ENCODE data around the gene LSM2. TPM values are rescaled to one million over a fixed set of nuclear protein-coding genes. Genes with fewer than 3 reads are reported as not detected.
"Not testable (repeated sequence)": the region's sequence is repeated elsewhere in the genome, so short reads cannot be mapped to it uniquely, and the experiment has no call there.

The LSM2 gene
- total and polyA plus RNA-seq, 8 donors: 6.7 to 55.8 (median 34.5) TPM; not detected in 1

- intact Hi-C loops (cut with DNase I; ENCODE audit: low total_unique reads): no loop called here
- no peaks in the 10 kb centered on the region for H3K9me3 ChIP-seq
- peak within 1 kb of the TSS; percentile 53 to 63 (median 56) for H3K4me3 ChIP-seq
- TF ChIP-seq CTCF (IDR thresholded peaks at IDR 0.05) (no peak), POLR2A (IDR thresholded peaks at IDR 0.05) (peak in 3 of 4 donors; percentile 78 to 99 (median 98)), EP300 (IDR thresholded peaks at IDR 0.05) (no peak), POLR2AphosphoS5 (IDR thresholded peaks at IDR 0.05) (peak; percentile 100)
- H3K4me1 ChIP-seq: peaks cover 27 to 47% (median 39%) of the 10 kb centered on the region in 4 donors
- H3K27ac ChIP-seq: peak within 1 kb of the TSS; percentile 89 to 100 (median 99)
- DNase-seq: peak; percentile 95 to 97
- WGBS, 5 donors: 0 to 2% (median 1%) methylated on average over 31 to 56 of the region's 56 CpGs
- H3K27me3 ChIP-seq: no peaks in the 10 kb centered on the region
- H3K36me3 ChIP-seq: no peaks in the 10 kb centered on the region
These were observed 8.5 kb upstream of the LSM2 start, which contains the start of the genes HSPA1A and HSPA1L for GRCh38 chr6:31815025-31815838. Gene HSPA1A, plus strand, starts transcription at chr6:31815543. Its CDS starts 214 bp downstream, at chr6:31815757. Gene HSPA1L, minus strand, starts transcription at chr6:31815283. Its CDS starts 3,311 bp downstream, at chr6:31811972.

- H3K27ac ChIP-seq: peak overlapping the region; percentile 89 to 100 (median 99)
- H3K27me3 ChIP-seq: no peaks in the 10 kb centered on the region
- DNase-seq: peak; percentile 94 to 99
- peak in 1 of 4 donors; percentile 10 for TF ChIP-seq POLR2A (IDR thresholded peaks at IDR 0.05)
- no peak for TF ChIP-seq EP300 (IDR thresholded peaks at IDR 0.05)
- TF ChIP-seq POLR2AphosphoS5 (IDR thresholded peaks at IDR 0.05): peak; percentile 95 to 98 (median 97)
- no peak for TF ChIP-seq CTCF (IDR thresholded peaks at IDR 0.05)
- peak overlapping the region; percentile 53 to 63 (median 56) for H3K4me3 ChIP-seq
- intact Hi-C loops (cut with DNase I; ENCODE audit: low total_unique reads): no loop called here
- H3K36me3 ChIP-seq: no peaks in the 10 kb centered on the region
- H3K9me3 ChIP-seq: no peaks in the 10 kb centered on the region
- peaks cover 21 to 41% (median 34%) of the 10 kb centered on the region in 4 donors for H3K4me1 ChIP-seq
- WGBS, 5 donors: 0% methylated on average over 12 to 13 of the region's 13 CpGs
These were observed 7.9 kb upstream of the LSM2 start for GRCh38 chr6:31814677-31815024.

GRCh38 chr6:31813465-31813849 lies 6.7 kb upstream of the LSM2 start:
- Histone ChIP-seq H3K27me3 (no peaks in the 10 kb centered on the region), H3K27ac (peak overlapping the region in 4 of 5 donors; percentile 89 to 100 (median 98)), H3K4me1 (peaks cover 9 to 29% (median 22%) of the 10 kb centered on the region in 4 donors), H3K36me3 (no peaks in the 10 kb centered on the region), H3K4me3 (peak overlapping the region in 2 of 4 donors; percentile 31 to 53), H3K9me3 (no peaks in the 10 kb centered on the region)
- no peak for TF ChIP-seq CTCF (IDR thresholded peaks at IDR 0.05)
- TF ChIP-seq EP300 (IDR thresholded peaks at IDR 0.05): no peak
- no peak for TF ChIP-seq POLR2AphosphoS5 (IDR thresholded peaks at IDR 0.05)
- no peak for TF ChIP-seq POLR2A (IDR thresholded peaks at IDR 0.05)
- DNase-seq: no peak
- intact Hi-C loops (cut with DNase I; ENCODE audit: low total_unique reads): no loop called here
- WGBS, 5 donors: 80 to 88% (median 85%) methylated on average over 7 of the region's 7 CpGs

- Histone ChIP-seq H3K4me1 (peaks cover 0 to 28% (median 15%) of the 10 kb centered on the region in 4 donors), H3K27me3 (no peaks in the 10 kb centered on the region), H3K36me3 (no peaks in the 10 kb centered on the region), H3K27ac (no peak overlapping the region), H3K4me3 (no peak overlapping the region), H3K9me3 (no peaks in the 10 kb centered on the region)
- 93 to 98% (median 94%) methylated on average over 12 of the region's 12 CpGs for WGBS, 5 donors
- TF ChIP-seq POLR2A (IDR thresholded peaks at IDR 0.05) (no peak), POLR2AphosphoS5 (IDR thresholded peaks at IDR 0.05) (no peak), CTCF (IDR thresholded peaks at IDR 0.05) (no peak), EP300 (IDR thresholded peaks at IDR 0.05) (no peak)
- DNase-seq: no peak
- intact Hi-C loops (cut with DNase I; ENCODE audit: low total_unique reads): no loop called here
These were observed 4.9 kb upstream of the LSM2 start for GRCh38 chr6:31811645-31812044.

GRCh38 chr6:31808599-31808998 lies 1.8 kb upstream of the LSM2 start:
- H3K4me1 ChIP-seq: peaks cover 6 to 35% (median 20%) of the 10 kb centered on the region in 4 donors
- H3K27ac ChIP-seq; H3K27me3 ChIP-seq; H3K9me3 ChIP-seq; DNase-seq; H3K4me3 ChIP-seq; H3K36me3 ChIP-seq; intact Hi-C loops (cut with DNase I; ENCODE audit: low total_unique reads): not testable (repeated sequence)
- WGBS, 5 donors: 85 to 90% (median 88%) methylated on average over 10 of the region's 10 CpGs
